Mesodermal cell (in vitro differentiated cells): Measurements from ENCODE around the gene TRIP12. TPM values are rescaled to one million over a fixed set of nuclear protein-coding genes. Genes with fewer than 3 reads are reported as not detected.
A peak's percentile ranks its signal among the peaks of the same experiment; 100 is the strongest.
"Not testable (repeated sequence)": the region's sequence is repeated elsewhere in the genome, so short reads cannot be mapped to it uniquely, and the experiment has no call there.

Experiments
- H3K27ac ChIP-seq: 2 replicates; pipeline ENCODE4 v1.7.0; 2013; ENCODE audit warnings: mild to moderate bottlenecking, low read depth, low read length, moderate library complexity; ENCODE audit not compliant: severe bottlenecking
- H3K36me3 ChIP-seq: 2 replicates; pipeline ENCODE4 v1.7.1; 2013; ENCODE audit warnings: mild to moderate bottlenecking, low read length, moderate library complexity; ENCODE audit not compliant: control insufficient read depth, insufficient read depth
- H3K4me1 ChIP-seq: one replicate; pipeline ENCODE4 v1.7.1; 2013; ENCODE audit warnings: mild to moderate bottlenecking, low read length; ENCODE audit not compliant: insufficient read depth, control insufficient read depth, poor library complexity, severe bottlenecking
- H3K4me3 ChIP-seq: 2 replicates; pipeline ENCODE4 v1.7.0; 2013; ENCODE audit warnings: low read length, control low read depth, mild to moderate bottlenecking; ENCODE audit not compliant: insufficient read depth, poor library complexity, severe bottlenecking; ENCODE audit errors: extremely low read depth
- H3K9me3 ChIP-seq: 2 replicates; pipeline ENCODE4 v1.7.1; 2013; ENCODE audit warnings: mild to moderate bottlenecking, low read length, moderate library complexity; ENCODE audit not compliant: control insufficient read depth
- WGBS, 2 experiments: methylation state at CpG; one replicate each; pipeline ENCODE4 v1.1.5; 2013; ENCODE audit warnings: missing lambda C conversion rate in 2 of 2; ENCODE audit not compliant: insufficient coverage in 2 of 2; 5-methylcytosine and 5-hydroxymethylcytosine counted together
- polyA plus RNA-seq, 2 experiments: library from polyadenylated mRNA; stranded (reverse); fragments of 50-300 nt; gene quantifications; one replicate each; pipeline ENCODE4 v1.2.3, GENCODE V29; 2013

Gene TRIP12
- 104 TPM for polyA plus RNA-seq (2013, experiment 1 of 2)
- 103 TPM for polyA plus RNA-seq (2013, experiment 2 of 2)

DNA sequence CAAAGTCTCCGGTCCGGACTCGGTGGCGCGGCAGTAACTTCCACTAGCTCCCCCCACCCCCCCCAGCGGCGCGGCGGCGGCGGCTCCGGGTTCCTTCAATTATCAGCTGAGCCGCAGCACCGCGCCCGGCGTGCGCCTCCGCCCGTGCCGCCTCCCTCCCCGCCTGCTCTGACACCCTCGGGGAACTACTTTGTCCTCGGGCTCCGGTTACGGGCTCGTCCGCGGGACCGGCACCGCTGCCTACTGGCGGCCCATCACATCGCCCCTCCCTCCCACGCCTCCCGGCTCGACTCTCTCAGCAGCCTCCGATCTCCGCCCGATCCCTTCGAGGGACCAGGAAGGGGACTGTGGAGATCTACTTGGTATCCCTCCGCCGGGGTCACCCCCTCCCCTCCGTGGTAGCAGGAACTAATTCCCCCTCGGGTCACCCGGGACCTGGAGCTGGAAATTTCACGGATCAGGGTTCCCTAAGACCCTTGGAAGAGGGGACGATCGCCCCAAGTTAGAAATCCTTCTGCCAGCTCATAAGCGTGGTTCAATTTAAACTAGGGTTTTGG lies at the start of gene TRIP12:
Gene TRIP12 (minus strand): TSS at position 118 of the 557 bp plus-strand sequence. CDS start 41,930 bp downstream, outside the sequence.
- 0 to 1% methylated on average over 26 to 32 of the region's 49 CpGs for WGBS, 2 experiments
- Histone ChIP-seq H3K4me3 (peak within 1 kb of the TSS; percentile 91), H3K9me3 (no peaks in the 10 kb centered on the region), H3K27ac (peak within 1 kb of the TSS; percentile 91), H3K36me3 (peaks cover 18% of the 10 kb centered on the region), H3K4me1 (no peaks in the 10 kb centered on the region)

- H3K36me3 ChIP-seq: no peaks in the 10 kb centered on the region
- H3K4me3 ChIP-seq: no peak overlapping the region
- H3K9me3 ChIP-seq: no peaks in the 10 kb centered on the region
- peaks cover 2% of the 10 kb centered on the region for H3K4me1 ChIP-seq
- H3K27ac ChIP-seq: no peak overlapping the region
- 60% methylated on average over 1 of the region's 3 CpGs; no CpG with 5 or more reads in 1 of the 2 experiments for WGBS, 2 experiments
Measured at GRCh38 chr2:229971298-229971790, 49.5 kb upstream of the TRIP12 start.

DNA sequence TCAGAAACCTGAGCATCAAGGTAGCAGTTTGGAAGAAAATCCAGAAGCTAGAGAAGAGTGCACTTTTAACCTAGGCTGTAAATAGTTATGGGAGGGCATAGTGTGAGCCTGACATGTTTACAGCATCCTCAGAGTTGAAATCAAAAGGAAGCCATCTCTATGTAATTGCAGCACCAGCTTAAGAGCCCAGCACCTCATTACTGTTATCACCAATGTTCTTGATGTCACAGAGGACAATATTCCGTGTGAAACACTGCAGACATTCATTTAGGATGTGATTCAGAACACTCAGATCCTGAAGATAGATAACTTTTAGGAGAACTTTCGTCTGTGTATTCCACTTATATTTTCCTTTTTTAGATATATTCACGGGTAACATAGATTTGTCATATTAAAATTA lies 48.6 kb upstream of the TRIP12 start:
- 80 to 86% methylated on average over 1 of the region's 3 CpGs for WGBS, 2 experiments
- Histone ChIP-seq H3K27ac (no peak overlapping the region), H3K4me1 (peaks cover 2% of the 10 kb centered on the region), H3K36me3 (no peaks in the 10 kb centered on the region), H3K9me3 (no peaks in the 10 kb centered on the region), H3K4me3 (no peak overlapping the region)

- Histone ChIP-seq H3K4me3 (no peak overlapping the region), H3K36me3 (no peaks in the 10 kb centered on the region), H3K4me1 (peaks cover 2% of the 10 kb centered on the region), H3K9me3 (no peaks in the 10 kb centered on the region), H3K27ac (no peak overlapping the region)
- WGBS, 2 experiments: 100% methylated on average over 1 of the region's 3 CpGs; no CpG with 5 or more reads in 1 of the 2 experiments
Measured at GRCh38 chr2:229969921-229970320, 48.1 kb upstream of the TRIP12 start.

- H3K4me1 ChIP-seq, H3K4me3 ChIP-seq, H3K36me3 ChIP-seq, H3K9me3 ChIP-seq, H3K27ac ChIP-seq: not testable (repeated sequence)
- WGBS, 2 experiments: 98% methylated on average over 6 of the region's 9 CpGs; no CpG with 5 or more reads in 1 of the 2 experiments
Measured at GRCh38 chr2:229963596-229963995, 41.8 kb upstream of the TRIP12 start.

DNA sequence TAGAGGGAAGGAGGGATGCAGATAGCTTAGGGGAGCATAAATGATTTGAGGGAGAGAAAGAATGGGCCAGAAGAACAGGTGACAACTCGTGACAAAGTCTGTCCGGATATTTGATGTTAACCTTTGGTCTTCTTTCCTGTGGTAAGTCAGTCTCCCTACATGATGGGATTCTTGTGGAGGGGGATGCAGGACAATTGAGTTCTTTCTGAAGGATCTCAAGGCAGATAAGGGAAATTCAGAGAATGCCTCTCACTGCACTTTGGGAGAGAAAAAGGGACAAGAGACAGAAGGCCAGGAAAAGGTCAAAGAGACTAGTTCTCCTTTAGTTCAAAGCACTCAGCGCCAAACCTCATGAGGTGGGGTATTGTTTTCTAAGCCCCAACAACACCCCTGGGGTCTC lies 34.7 kb upstream of the TRIP12 start:
- WGBS, 2 experiments: 83 to 96% methylated on average over 2 of the region's 3 CpGs
- H3K36me3 ChIP-seq: no peaks in the 10 kb centered on the region

GRCh38 chr2:229955663-229956062 lies 33.9 kb upstream of the TRIP12 start:
- no peaks in the 10 kb centered on the region for H3K36me3 ChIP-seq
- H3K4me3 ChIP-seq: no peak overlapping the region
- no peaks in the 10 kb centered on the region for H3K9me3 ChIP-seq
- H3K4me1 ChIP-seq: peaks cover 3% of the 10 kb centered on the region
- WGBS, 2 experiments: no CpG with 5 or more reads among the region's 1 CpG
- H3K27ac ChIP-seq: no peak overlapping the region

More for the DNA sequence above, 34.7 kb upstream of the TRIP12 start:
- no peaks in the 10 kb centered on the region for H3K9me3 ChIP-seq
- no peak overlapping the region for H3K27ac ChIP-seq
- peaks cover 3% of the 10 kb centered on the region for H3K4me1 ChIP-seq
- no peak overlapping the region for H3K4me3 ChIP-seq

GRCh38 chr2:229952256-229952835 lies 30.5 kb upstream of the TRIP12 start:
- H3K4me3 ChIP-seq: no peak overlapping the region
- WGBS, 2 experiments: 77 to 86% methylated on average over 4 to 6 of the region's 6 CpGs
- no peak overlapping the region for H3K27ac ChIP-seq
- H3K9me3 ChIP-seq: no peaks in the 10 kb centered on the region
- peaks cover 3% of the 10 kb centered on the region for H3K4me1 ChIP-seq
- no peaks in the 10 kb centered on the region for H3K36me3 ChIP-seq

DNA sequence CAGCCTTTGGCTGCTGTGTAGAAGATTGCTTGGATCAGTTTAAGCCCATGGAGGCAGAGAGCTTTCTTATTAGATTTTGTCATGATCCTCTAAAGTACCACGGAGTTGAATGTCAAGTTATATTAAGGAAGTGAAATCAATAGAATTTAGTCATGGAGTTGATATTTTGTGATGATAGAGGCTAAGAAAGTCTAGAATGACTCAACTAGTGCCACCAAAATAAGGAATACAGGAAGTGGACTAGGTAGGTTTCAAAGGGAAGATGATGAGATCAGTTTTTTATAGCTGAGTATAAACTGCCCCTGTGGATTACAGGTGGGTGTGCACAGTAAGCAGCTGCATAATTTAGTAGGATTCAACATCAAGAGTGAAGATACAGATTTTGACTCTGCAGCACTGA lies 25.7 kb upstream of the TRIP12 start:
- Histone ChIP-seq H3K4me3 (no peak overlapping the region), H3K36me3 (no peaks in the 10 kb centered on the region), H3K9me3 (no peaks in the 10 kb centered on the region), H3K4me1 (no peaks in the 10 kb centered on the region), H3K27ac (no peak overlapping the region)
- WGBS, 2 experiments: 75 to 100% methylated on average over 1 of the region's 1 CpG

DNA sequence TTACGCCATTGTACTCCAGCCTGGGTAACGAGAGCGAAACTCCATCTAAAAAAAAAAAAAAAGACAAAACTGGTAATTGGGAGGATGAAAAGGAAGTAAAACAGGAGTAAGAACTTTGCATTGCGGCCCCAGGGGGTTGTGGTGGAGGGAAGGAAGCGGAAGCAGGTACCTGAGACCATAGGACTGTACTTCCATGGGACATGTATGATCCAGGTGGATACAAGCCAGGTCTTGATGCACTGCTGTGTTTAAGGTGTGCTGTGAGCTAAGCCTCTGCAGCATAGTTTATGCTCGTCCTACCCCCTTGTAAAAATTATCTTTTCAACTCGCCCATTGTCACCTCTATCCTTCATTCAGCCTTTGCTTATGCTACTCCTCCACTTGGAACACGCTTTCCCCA lies 24.2 kb upstream of the TRIP12 start:
- WGBS, 2 experiments: 80 to 86% methylated on average over 5 to 7 of the region's 8 CpGs
- Histone ChIP-seq H3K27ac (no peak overlapping the region), H3K4me3 (no peak overlapping the region), H3K36me3 (no peaks in the 10 kb centered on the region), H3K4me1 (no peaks in the 10 kb centered on the region), H3K9me3 (no peaks in the 10 kb centered on the region)
